ENCODE data around the gene DHX34. TPM values are rescaled to one million over a fixed set of nuclear protein-coding genes. Genes with fewer than 3 reads are reported as not detected.

Gene DHX34
- polyA plus RNA-seq (2012; rRNA removed), result 14.8 and 16.4 TPM in 2 replicates
- 5.0 and 8.5 TPM in 2 replicates for polyA plus RNA-seq (2012; cell fraction: cytosol; rRNA removed)
- 72.7 and 84.6 TPM in 2 replicates for polyA plus RNA-seq (2012; cell fraction: nucleus; rRNA removed)

GRCh38 chr19:47348819-47349795 is at the start of gene DHX34:
Gene DHX34 (plus strand): TSS chr19:47349315. CDS start chr19:47353031, 3,716 bp downstream.
- H3K9ac ChIP-seq, result peak within 1 kb of the TSS; percentile 77
- H3K27ac ChIP-seq (ENCODE audit: low read depth in 2 of 2, low read length in 1 of 2), result peak within 1 kb of the TSS; percentile 42 to 54; a peak in 2 of 4 replicates
- ChIA-PET CTCF (interaction anchor here (0.6 to 2.7 kb wide), 38 partner anchors 9 to 256 kb away, joined by 3 to 26 read pairs (median 5); partner anchors contain the start of genes C5AR1, C5AR2, INAFM1 and KPTN), POLR2A (interaction anchor here (0.6 to 1.6 kb wide), 4 partner anchors 14 to 92 kb away, joined by 3 to 5 read pairs (median 3); no protein-coding TSS in a partner anchor)
- DNase-seq, result peak; percentile 100
- peaks cover 12 to 15% of the 10 kb centered on the region in 2 experiments for H3K36me3 ChIP-seq (replicated peaks in 1 of 2; ENCODE audit: control insufficient read depth in 1 of 2, insufficient read depth in 2 of 2, low read length in 1 of 2)
- WGBS (ENCODE audit: low lambda C conversion rate), result 6% methylated on average over 46 of the region's 63 CpGs
- peak within 1 kb of the TSS; percentile 75 to 89 for H3K4me3 ChIP-seq (ENCODE audit: low read depth in 2 of 2, low read length in 1 of 2)
- 0 out of 2 replicates have a peak, but pooled peaks cover 5% of the 10 kb centered on the region for H4K20me1 ChIP-seq (ENCODE audit: insufficient read depth)
- H3K27me3 ChIP-seq (ENCODE audit: insufficient read depth), result no peaks in the 10 kb centered on the region
- H3K79me2 ChIP-seq (ENCODE audit: insufficient read depth), result peaks cover 48% of the 10 kb centered on the region
- no peaks in the 10 kb centered on the region for H3K9me2 ChIP-seq
- peak within 1 kb of the TSS; percentile 91 for H3K4me2 ChIP-seq
- H3K4me1 ChIP-seq (ENCODE audit: control insufficient read depth in 1 of 2, insufficient read depth in 2 of 2, low read depth in 1 of 2, low read length in 1 of 2), result peaks cover 8 to 17% of the 10 kb centered on the region in 2 experiments; a peak in 2 of 4 replicates
- peak within 1 kb of the TSS; percentile 95 for H2AFZ ChIP-seq (ENCODE audit: low read depth)
- H3K9me3 ChIP-seq, result no peaks in the 10 kb centered on the region
- peaks cover 4% of the 10 kb centered on the region for H3F3A ChIP-seq (replicated peaks; ENCODE audit: insufficient read depth)
- TF ChIP-seq, protein P1, sequence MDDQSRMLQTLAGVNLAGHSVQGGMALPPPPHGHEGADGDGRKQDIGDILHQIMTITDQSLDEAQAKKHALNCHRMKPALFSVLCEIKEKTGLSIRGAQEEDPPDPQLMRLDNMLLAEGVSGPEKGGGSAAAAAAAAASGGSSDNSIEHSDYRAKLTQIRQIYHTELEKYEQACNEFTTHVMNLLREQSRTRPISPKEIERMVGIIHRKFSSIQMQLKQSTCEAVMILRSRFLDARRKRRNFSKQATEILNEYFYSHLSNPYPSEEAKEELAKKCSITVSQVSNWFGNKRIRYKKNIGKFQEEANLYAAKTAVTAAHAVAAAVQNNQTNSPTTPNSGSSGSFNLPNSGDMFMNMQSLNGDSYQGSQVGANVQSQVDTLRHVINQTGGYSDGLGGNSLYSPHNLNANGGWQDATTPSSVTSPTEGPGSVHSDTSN (IDR thresholded peaks at IDR 0.05), result no peak
- TF ChIP-seq RAD21 (IDR thresholded peaks at IDR 0.05; ENCODE audit: low read length) (0 out of 2 replicates have a peak, but pooled peaks have one; percentile 10), EP300 (IDR thresholded peaks at IDR 0.05; ENCODE audit: borderline replicate concordance in 1 of 2, low read depth in 1 of 2, low read length in 1 of 2) (no peak), USF1 (IDR thresholded peaks at IDR 0.05; ENCODE audit: borderline replicate concordance, low read depth) (peak; percentile 58; the same call in 1 of the 2 replicates), SMC3 (IDR thresholded peaks at IDR 0.05; ENCODE audit: low read depth, low read length) (no peak), CHD2 (IDR thresholded peaks at IDR 0.05; ENCODE audit: low read length, partially characterized antibody) (peak; percentile 73), FOXM1 (IDR thresholded peaks at IDR 0.05; ENCODE audit: low read depth) (no peak), MEF2A (IDR thresholded peaks at IDR 0.05; ENCODE audit: borderline replicate concordance, low read depth) (no peak), JUND (IDR thresholded peaks at IDR 0.05) (no peak), YY1 (IDR thresholded peaks at IDR 0.05; ENCODE audit: low read depth) (0 out of 2 replicates have a peak, but pooled peaks have one; percentile 57), MXI1 (IDR thresholded peaks at IDR 0.05; ENCODE audit: low read depth, low read length) (peak; percentile 96), FOSL2 (IDR thresholded peaks at IDR 0.05; ENCODE audit: borderline replicate concordance, low read depth) (no peak), RFX5 (IDR thresholded peaks at IDR 0.05; ENCODE audit: low read length) (peak; percentile 70), POLR2AphosphoS5 (IDR thresholded peaks at IDR 0.05; ENCODE audit: low read depth, low read length) (peak; percentile 94), TAF1 (IDR thresholded peaks at IDR 0.05; ENCODE audit: borderline replicate concordance, low read depth, low read length) (peak; percentile 55; the same call in 1 of the 2 replicates), TCF12 (IDR thresholded peaks at IDR 0.05) (no peak), EZH2phosphoT487 (IDR thresholded peaks at IDR 0.05; ENCODE audit: borderline replicate concordance, low read depth) (no peak), FOXJ3 (CRISPR knock-in tag; IDR thresholded peaks at IDR 0.05) (no peak), RXRA (IDR thresholded peaks at IDR 0.05; ENCODE audit: borderline replicate concordance, low read depth) (no peak), GATA2 (CRISPR knock-in tag; IDR thresholded peaks at IDR 0.05) (no peak), SIN3A (IDR thresholded peaks at IDR 0.05; ENCODE audit: borderline replicate concordance, low read depth, low read length) (no peak)
- TF ChIP-seq, protein P2, sequence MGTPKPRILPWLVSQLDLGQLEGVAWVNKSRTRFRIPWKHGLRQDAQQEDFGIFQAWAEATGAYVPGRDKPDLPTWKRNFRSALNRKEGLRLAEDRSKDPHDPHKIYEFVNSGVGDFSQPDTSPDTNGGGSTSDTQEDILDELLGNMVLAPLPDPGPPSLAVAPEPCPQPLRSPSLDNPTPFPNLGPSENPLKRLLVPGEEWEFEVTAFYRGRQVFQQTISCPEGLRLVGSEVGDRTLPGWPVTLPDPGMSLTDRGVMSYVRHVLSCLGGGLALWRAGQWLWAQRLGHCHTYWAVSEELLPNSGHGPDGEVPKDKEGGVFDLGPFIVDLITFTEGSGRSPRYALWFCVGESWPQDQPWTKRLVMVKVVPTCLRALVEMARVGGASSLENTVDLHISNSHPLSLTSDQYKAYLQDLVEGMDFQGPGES (IDR thresholded peaks at IDR 0.05; ENCODE audit: low read depth, low read length), result no peak; the same call in 1 of the 2 replicates
- TF ChIP-seq, protein P3, sequence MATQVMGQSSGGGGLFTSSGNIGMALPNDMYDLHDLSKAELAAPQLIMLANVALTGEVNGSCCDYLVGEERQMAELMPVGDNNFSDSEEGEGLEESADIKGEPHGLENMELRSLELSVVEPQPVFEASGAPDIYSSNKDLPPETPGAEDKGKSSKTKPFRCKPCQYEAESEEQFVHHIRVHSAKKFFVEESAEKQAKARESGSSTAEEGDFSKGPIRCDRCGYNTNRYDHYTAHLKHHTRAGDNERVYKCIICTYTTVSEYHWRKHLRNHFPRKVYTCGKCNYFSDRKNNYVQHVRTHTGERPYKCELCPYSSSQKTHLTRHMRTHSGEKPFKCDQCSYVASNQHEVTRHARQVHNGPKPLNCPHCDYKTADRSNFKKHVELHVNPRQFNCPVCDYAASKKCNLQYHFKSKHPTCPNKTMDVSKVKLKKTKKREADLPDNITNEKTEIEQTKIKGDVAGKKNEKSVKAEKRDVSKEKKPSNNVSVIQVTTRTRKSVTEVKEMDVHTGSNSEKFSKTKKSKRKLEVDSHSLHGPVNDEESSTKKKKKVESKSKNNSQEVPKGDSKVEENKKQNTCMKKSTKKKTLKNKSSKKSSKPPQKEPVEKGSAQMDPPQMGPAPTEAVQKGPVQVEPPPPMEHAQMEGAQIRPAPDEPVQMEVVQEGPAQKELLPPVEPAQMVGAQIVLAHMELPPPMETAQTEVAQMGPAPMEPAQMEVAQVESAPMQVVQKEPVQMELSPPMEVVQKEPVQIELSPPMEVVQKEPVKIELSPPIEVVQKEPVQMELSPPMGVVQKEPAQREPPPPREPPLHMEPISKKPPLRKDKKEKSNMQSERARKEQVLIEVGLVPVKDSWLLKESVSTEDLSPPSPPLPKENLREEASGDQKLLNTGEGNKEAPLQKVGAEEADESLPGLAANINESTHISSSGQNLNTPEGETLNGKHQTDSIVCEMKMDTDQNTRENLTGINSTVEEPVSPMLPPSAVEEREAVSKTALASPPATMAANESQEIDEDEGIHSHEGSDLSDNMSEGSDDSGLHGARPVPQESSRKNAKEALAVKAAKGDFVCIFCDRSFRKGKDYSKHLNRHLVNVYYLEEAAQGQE (IDR thresholded peaks at IDR 0.05; ENCODE audit: low read depth, low read length), result no peak
